Fibroblast of lung (primary cell): Measurements from ENCODE around the gene LGALS4. TPM values are rescaled to one million over a fixed set of nuclear protein-coding genes. Genes with fewer than 3 reads are reported as not detected.
"Not testable (repeated sequence)": the region's sequence is repeated elsewhere in the genome, so short reads cannot be mapped to it uniquely, and the experiment has no call there.

ENCODE experiments used
- DNase-seq, 2 donors: peaks; one replicate each; pipeline versions ENCODE4 v3.0.0 to v3.0.0-alpha.2; 2010; ENCODE audit warnings: low read depth in 2 of 2
- H2AFZ ChIP-seq: 2 replicates; pipeline ENCODE4 v1.5.1; 2012; ENCODE audit warnings: low read length, control low read depth, inconsistent platforms
- H3K27ac ChIP-seq: 2 replicates; pipeline ENCODE4 v1.5.1; 2011; ENCODE audit warnings: low read length, control low read depth; ENCODE audit not compliant: insufficient read depth
- H3K27me3 ChIP-seq: 2 replicates; pipeline ENCODE4 v1.5.1; 2011; ENCODE audit warnings: mild to moderate bottlenecking, low read length; ENCODE audit not compliant: control insufficient read depth, insufficient read depth
- H3K36me3 ChIP-seq: 2 replicates; pipeline ENCODE4 v1.5.1; 2011; ENCODE audit warnings: low read length; ENCODE audit not compliant: control insufficient read depth, insufficient read depth
- H3K4me1 ChIP-seq: 2 replicates; pipeline ENCODE4 v1.5.1; 2011; ENCODE audit warnings: low read length; ENCODE audit not compliant: control insufficient read depth, insufficient read depth; ENCODE audit errors: extremely low read depth
- H3K4me2 ChIP-seq: 2 replicates; pipeline ENCODE4 v1.5.1; 2011; ENCODE audit warnings: low read length, control low read depth; ENCODE audit not compliant: insufficient read depth; ENCODE audit errors: extremely low read depth
- H3K4me3 ChIP-seq, 4 experiments: fragments of 200-600 bp in 1 of 4; sonication (generic) in 1 of 4; replicated peaks in 1 of 4; 2 replicates each; pipeline ENCODE4 v1.5.1; 2011 to 2016; ENCODE audit warnings: low read length in 4 of 4, low read depth in 3 of 4, mild to moderate bottlenecking in 3 of 4, control low read depth in 2 of 4, inconsistent platforms in 1 of 4, mixed read lengths in 1 of 4; ENCODE audit not compliant: insufficient read depth in 1 of 4; ENCODE audit errors: control extremely low read depth in 1 of 4
- H3K79me2 ChIP-seq: 2 replicates; pipeline ENCODE4 v1.5.1; 2012; ENCODE audit warnings: mild to moderate bottlenecking, low read length, inconsistent platforms; ENCODE audit not compliant: control insufficient read depth, insufficient read depth
- H3K9ac ChIP-seq: 2 replicates; pipeline ENCODE4 v1.5.1; 2011; ENCODE audit warnings: mild to moderate bottlenecking, low read length, control low read depth; ENCODE audit not compliant: insufficient read depth
- H3K9me3 ChIP-seq: 2 replicates; pipeline ENCODE4 v1.5.1; 2012; ENCODE audit warnings: low read depth, low read length; ENCODE audit not compliant: control insufficient read depth, insufficient read depth
- H4K20me1 ChIP-seq: 2 replicates; pipeline ENCODE4 v1.5.1; 2011; ENCODE audit warnings: low read length; ENCODE audit not compliant: control insufficient read depth, insufficient read depth; ENCODE audit errors: extremely low read depth
- CTCF ChIP-seq, 2 donors: IDR thresholded peaks in 1 of 2; conservative IDR thresholded peaks in 1 of 2; 1 replicate in 1 of 2; 2 replicates in 1 of 2; pipeline ENCODE4 v1.5.1; 2011 to 2012; ENCODE audit warnings: low read length in 2 of 2, control low read depth in 1 of 2, inconsistent platforms in 1 of 2, low read depth in 1 of 2, mild to moderate bottlenecking in 1 of 2
- EZH2 ChIP-seq: IDR thresholded peaks from 2 replicates; pipeline ENCODE4 v1.5.1; 2012; ENCODE audit warnings: low read length, control low read depth, mild to moderate bottlenecking; ENCODE audit errors: missing control alignments
- polyA plus RNA-seq, 2 donors: library from polyadenylated mRNA; depleted of rRNA in 1 of 2; stranded (reverse) in 1 of 2; unstranded in 1 of 2; fragments of >200 nt; gene quantifications; 2 replicates each; pipeline ENCODE4 v1.2.1, GENCODE V29; 2011 to 2012; ENCODE audit warnings: missing spikeins in 1 of 2
- total RNA-seq: library from RNA; depleted of rRNA; stranded (reverse); fragments of >200 nt; gene quantifications from 2 replicates; pipeline ENCODE4 v1.2.1, GENCODE V29; 2014

The LGALS4 gene
- total and polyA plus RNA-seq, 2 donors (not counting 1 experiment from before 2014, with no cell fraction given), result not detected

DNA sequence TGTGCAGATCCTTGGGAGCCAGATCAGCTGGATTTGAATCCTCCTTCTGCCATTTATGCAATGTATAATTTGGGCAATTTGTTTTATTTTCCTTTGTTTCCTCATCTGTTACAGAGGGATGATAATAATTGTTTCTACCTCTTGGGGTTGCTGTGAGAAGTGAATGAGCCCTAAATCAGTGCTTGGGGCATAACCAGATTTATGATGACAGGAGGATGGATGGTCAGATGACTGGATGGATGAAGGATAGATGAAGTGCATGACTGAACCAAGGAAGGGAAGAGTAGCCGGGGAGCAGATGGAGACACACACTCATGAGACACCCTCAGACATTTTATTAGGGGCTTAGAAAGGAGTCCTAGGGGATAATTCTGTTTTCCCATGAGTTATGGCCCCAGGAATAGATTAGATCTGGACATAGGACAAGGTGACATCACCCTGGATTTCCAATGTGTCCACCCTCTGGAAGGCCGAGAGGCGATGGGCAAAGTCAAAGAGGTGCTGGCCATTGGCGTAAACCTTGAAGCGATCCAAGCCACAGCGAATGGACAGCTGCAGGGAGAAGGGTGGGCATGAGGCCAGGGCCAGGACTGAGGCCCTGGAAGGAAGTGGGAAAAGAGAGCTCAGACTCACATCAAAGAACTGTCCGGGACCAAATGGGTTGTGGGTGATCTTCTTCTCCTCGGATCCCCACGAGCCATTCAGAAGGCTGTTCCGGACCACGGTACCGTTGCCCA is 11.2 kb downstream of the LGALS4 start:
- DNase-seq, result no peak
- Histone ChIP-seq H3K79me2 (no peaks in the 10 kb centered on the region), H3K4me3 (no peak overlapping the region), H3K27me3 (peaks cover 6% of the 10 kb centered on the region), H3K36me3 (no peaks in the 10 kb centered on the region), H3K27ac (no peak overlapping the region), H3K9me3 (no peaks in the 10 kb centered on the region), H3K4me1 (no peaks in the 10 kb centered on the region), H4K20me1 (no peaks in the 10 kb centered on the region), H2AFZ (no peak overlapping the region), H3K4me2 (no peak overlapping the region), H3K9ac (no peak overlapping the region)
- no peak for TF ChIP-seq EZH2

- H3K27ac ChIP-seq, result no peak overlapping the region
- H3K4me1 ChIP-seq, result no peaks in the 10 kb centered on the region
- no peak overlapping the region for H3K4me2 ChIP-seq
- H3K27me3 ChIP-seq, result peaks cover 6% of the 10 kb centered on the region
- no peak for DNase-seq
- no peaks in the 10 kb centered on the region for H4K20me1 ChIP-seq
- H2AFZ ChIP-seq, result no peak overlapping the region
- H3K9me3 ChIP-seq, result no peaks in the 10 kb centered on the region
- TF ChIP-seq CTCF (conservative IDR thresholded peaks at IDR 0.05 in 1 of 2, IDR thresholded peaks at IDR 0.05 in 1 of 2; ENCODE audit: low read depth in 1 of 2, low read length in 2 of 2) (no peak), EZH2 (no peak)
- no peak overlapping the region for H3K9ac ChIP-seq
- H3K79me2 ChIP-seq, result no peaks in the 10 kb centered on the region
- H3K4me3 ChIP-seq, result no peak overlapping the region
- no peaks in the 10 kb centered on the region for H3K36me3 ChIP-seq
These were observed 12.0 kb downstream of the LGALS4 start for GRCh38 chr19:38800577-38801347.

DNA sequence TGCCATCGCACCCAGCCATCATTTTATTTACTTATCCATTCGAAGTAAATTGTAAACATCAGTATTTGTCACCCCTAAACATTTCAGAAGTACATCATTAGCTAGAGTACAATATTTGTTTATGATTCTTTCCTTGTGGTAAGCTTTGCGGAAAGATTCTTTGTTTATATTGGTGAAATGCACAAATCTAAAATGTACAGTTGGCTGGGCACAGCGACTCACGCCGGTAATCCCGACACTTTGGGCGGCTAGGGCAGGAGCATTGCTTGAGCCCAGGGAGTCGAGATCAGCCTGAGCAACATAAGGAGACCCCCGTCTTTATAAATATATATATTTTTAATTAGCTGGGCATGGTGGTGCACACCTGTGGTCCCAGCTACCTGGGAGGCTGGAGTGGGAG is 13.6 kb downstream of the LGALS4 start:
- no peaks in the 10 kb centered on the region for H4K20me1 ChIP-seq
- no peak overlapping the region for H3K9ac ChIP-seq
- H3K79me2 ChIP-seq, result no peaks in the 10 kb centered on the region
- DNase-seq, result peak in 1 of 2 donors; percentile 51
- no peak for TF ChIP-seq CTCF (conservative IDR thresholded peaks at IDR 0.05 in 1 of 2, IDR thresholded peaks at IDR 0.05 in 1 of 2; ENCODE audit: low read depth in 1 of 2, low read length in 2 of 2)
- TF ChIP-seq EZH2, result no peak
- no peaks in the 10 kb centered on the region for H3K4me1 ChIP-seq
- H3K27ac ChIP-seq, result no peak overlapping the region
- no peak overlapping the region for H3K4me2 ChIP-seq
- H3K9me3 ChIP-seq, result no peaks in the 10 kb centered on the region
- peaks cover 6% of the 10 kb centered on the region for H3K27me3 ChIP-seq
- no peak overlapping the region for H3K4me3 ChIP-seq
- H3K36me3 ChIP-seq, result no peaks in the 10 kb centered on the region
- H2AFZ ChIP-seq, result no peak overlapping the region

DNA sequence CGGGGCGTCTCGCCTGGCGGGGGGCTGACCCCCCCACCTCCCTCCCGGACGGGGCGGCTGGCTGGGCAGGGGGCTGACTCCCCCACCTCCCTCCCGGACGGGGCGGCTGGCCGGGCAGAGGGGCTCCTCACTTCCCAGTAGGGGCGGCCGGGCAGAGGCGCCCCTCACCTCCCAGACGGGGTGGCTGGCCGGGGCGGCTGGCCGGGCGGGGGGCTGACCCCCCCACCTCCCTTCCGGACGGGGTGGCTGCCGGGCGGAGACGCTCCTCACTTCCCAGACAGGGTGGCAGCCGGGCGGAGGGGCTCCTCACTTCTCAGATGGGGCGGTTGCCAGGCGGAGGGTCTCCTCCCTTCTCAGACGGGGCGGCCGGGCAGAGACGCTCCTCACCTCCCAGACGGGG is 15.0 kb downstream of the LGALS4 start:
- not testable (repeated sequence) for H3K9me3 ChIP-seq, H3K27me3 ChIP-seq, H3K4me3 ChIP-seq, H3K36me3 ChIP-seq, H3K4me2 ChIP-seq, H3K4me1 ChIP-seq, DNase-seq, H3K27ac ChIP-seq, H2AFZ ChIP-seq, H3K9ac ChIP-seq, H4K20me1 ChIP-seq, H3K79me2 ChIP-seq
